NB4 (cell line): ENCODE results near the gene FAM83D.

Source experiments
- DNase-seq: peaks from one replicate; pipeline ENCODE4 v3.0.0; 2010; ENCODE audit warnings: low read depth
- H3K4me3 ChIP-seq: one replicate; pipeline ENCODE4 v1.5.1; 2011; ENCODE audit warnings: mild to moderate bottlenecking, low read depth, low read length, moderate library complexity
- MYC ChIP-seq: IDR thresholded peaks from 2 replicates; pipeline ENCODE4 v1.6.1; 2011; ENCODE audit warnings: low read depth, low read length
- POLR2A ChIP-seq: IDR thresholded peaks from 2 replicates; pipeline ENCODE4 v1.6.1; 2011; ENCODE audit warnings: mild to moderate bottlenecking; ENCODE audit not compliant: insufficient read length; ENCODE audit errors: extremely low read depth
- TF ChIP-seq, protein P1 (sequence below): IDR thresholded peaks from 2 replicates; pipeline ENCODE4 v1.6.1; 2011; ENCODE audit warnings: low read depth, low read length
- TF ChIP-seq, protein P2 (sequence below): IDR thresholded peaks from one replicate; pipeline ENCODE4 v1.5.1; 2012; ENCODE audit warnings: low read depth, low read length

Gene FAM83D, protein sequence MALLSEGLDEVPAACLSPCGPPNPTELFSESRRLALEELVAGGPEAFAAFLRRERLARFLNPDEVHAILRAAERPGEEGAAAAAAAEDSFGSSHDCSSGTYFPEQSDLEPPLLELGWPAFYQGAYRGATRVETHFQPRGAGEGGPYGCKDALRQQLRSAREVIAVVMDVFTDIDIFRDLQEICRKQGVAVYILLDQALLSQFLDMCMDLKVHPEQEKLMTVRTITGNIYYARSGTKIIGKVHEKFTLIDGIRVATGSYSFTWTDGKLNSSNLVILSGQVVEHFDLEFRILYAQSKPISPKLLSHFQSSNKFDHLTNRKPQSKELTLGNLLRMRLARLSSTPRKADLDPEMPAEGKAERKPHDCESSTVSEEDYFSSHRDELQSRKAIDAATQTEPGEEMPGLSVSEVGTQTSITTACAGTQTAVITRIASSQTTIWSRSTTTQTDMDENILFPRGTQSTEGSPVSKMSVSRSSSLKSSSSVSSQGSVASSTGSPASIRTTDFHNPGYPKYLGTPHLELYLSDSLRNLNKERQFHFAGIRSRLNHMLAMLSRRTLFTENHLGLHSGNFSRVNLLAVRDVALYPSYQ

GRCh38 chr20:38926142-38926933, at the start of gene FAM83D:
Gene FAM83D, plus strand, starts transcription at chr20:38926417. Its CDS starts 26 bp downstream, at chr20:38926443.
- peak; percentile 98 for DNase-seq
- TF ChIP-seq, protein P1, sequence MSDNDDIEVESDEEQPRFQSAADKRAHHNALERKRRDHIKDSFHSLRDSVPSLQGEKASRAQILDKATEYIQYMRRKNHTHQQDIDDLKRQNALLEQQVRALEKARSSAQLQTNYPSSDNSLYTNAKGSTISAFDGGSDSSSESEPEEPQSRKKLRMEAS = peak; percentile 73
- TF ChIP-seq, protein P2, sequence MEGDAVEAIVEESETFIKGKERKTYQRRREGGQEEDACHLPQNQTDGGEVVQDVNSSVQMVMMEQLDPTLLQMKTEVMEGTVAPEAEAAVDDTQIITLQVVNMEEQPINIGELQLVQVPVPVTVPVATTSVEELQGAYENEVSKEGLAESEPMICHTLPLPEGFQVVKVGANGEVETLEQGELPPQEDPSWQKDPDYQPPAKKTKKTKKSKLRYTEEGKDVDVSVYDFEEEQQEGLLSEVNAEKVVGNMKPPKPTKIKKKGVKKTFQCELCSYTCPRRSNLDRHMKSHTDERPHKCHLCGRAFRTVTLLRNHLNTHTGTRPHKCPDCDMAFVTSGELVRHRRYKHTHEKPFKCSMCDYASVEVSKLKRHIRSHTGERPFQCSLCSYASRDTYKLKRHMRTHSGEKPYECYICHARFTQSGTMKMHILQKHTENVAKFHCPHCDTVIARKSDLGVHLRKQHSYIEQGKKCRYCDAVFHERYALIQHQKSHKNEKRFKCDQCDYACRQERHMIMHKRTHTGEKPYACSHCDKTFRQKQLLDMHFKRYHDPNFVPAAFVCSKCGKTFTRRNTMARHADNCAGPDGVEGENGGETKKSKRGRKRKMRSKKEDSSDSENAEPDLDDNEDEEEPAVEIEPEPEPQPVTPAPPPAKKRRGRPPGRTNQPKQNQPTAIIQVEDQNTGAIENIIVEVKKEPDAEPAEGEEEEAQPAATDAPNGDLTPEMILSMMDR = no peak
- TF ChIP-seq MYC (peak; percentile 88), POLR2A (peak; percentile 95)
- H3K4me3 ChIP-seq = peak within 1 kb of the TSS; percentile 85

DNA sequence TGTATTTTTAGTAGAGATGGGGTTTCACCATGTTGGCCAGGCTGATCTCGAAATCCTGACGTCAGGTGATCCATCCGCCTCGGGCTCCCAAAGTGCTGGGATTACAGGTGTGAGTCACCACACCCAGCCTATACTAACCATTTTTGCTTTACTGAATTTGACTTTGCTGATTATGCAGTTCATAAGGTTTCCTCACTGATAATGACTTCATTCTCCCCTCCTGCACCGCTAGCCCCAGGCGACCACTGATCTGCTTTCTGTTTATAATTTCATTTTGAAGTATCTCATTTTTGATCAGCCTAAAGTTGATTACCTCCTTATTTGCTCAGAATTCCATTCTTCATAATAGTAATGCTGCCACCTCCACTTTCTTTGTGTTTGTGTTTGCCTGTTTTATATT, 48.7 kb upstream of the FAM83D start:
- DNase-seq = no peak
- H3K4me3 ChIP-seq = no peak overlapping the region
- no peak for TF ChIP-seq POLR2A
- no peak for TF ChIP-seq MYC
- TF ChIP-seq, protein P2 = no peak
- TF ChIP-seq, protein P1 = no peak

- TF ChIP-seq, protein P2 = no peak
- TF ChIP-seq MYC (no peak), POLR2A (no peak)
- TF ChIP-seq, protein P1 = no peak
- H3K4me3 ChIP-seq = no peak overlapping the region
- no peak for DNase-seq
Observed at GRCh38 chr20:38878866-38879265, 47.4 kb upstream of the FAM83D start.

GRCh38 chr20:38880952-38881735, 45.1 kb upstream of the FAM83D start:
- TF ChIP-seq, protein P2 = peak; percentile 0
- no peak for TF ChIP-seq POLR2A
- TF ChIP-seq, protein P1 = no peak

DNA sequence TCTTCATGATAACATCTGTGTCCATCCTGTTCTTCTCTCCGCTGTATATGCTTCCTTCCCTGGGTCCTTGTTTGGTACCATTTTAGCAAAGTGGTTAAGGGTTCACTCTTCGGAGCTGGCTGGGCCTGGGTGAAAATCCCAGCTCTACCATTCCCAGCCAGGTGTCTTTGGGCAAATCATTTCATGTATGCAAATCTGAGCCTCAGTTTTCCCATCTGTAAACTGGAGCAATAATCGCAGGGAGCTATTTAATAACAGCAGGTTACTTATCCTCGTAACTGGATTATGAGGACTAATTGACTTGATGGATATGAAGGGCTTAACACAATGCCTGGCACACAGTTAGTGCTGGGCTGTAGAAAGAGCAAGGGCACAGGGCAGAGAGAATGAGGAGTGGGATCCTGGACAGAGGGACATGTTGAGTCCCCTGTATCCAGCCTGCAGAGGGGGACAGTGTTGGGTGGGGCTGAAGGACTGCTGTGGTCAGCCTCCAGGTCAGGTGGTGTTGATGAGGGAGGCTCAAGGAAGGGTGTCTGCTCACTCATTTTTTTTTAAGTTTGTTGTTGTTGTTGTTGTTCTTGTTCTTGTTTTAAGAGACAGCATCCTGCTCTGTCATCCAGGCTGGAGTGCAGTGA, 44.3 kb upstream of the FAM83D start:
- no peak overlapping the region for H3K4me3 ChIP-seq
- DNase-seq = no peak
- TF ChIP-seq POLR2A (no peak), MYC (no peak)
- TF ChIP-seq, protein P1 = no peak
- TF ChIP-seq, protein P2 = no peak

More at GRCh38 chr20:38880952-38881735, 45.1 kb upstream of the FAM83D start:
- no peak overlapping the region for H3K4me3 ChIP-seq
- DNase-seq = peak; percentile 81
